Loucy (cell line): ENCODE measurements around the gene B3GLCT.

Experiments used
- H2AFZ ChIP-seq: fragments of 200-600 bp; sonication (generic); 2 replicates; pipeline ENCODE4 v1.6.0; 2016; ENCODE audit warnings: antibody characterized with exemption, mild to moderate bottlenecking, low read length, moderate library complexity
- H3F3A ChIP-seq: fragments of 200-600 bp; 2 replicates; pipeline ENCODE4 v1.6.0; 2016; ENCODE audit warnings: antibody characterized with exemption, low read depth, mild to moderate bottlenecking
- H3K27me3 ChIP-seq: fragments of 200-600 bp; sonication (generic); 2 replicates; pipeline ENCODE4 v1.6.1; 2014; ENCODE audit warnings: low read length, mild to moderate bottlenecking; ENCODE audit not compliant: insufficient read depth, poor library complexity, severe bottlenecking
- H3K36me3 ChIP-seq: fragments of 200-600 bp; sonication (generic); 2 replicates; pipeline ENCODE4 v1.6.1; 2016; ENCODE audit warnings: low read length; ENCODE audit not compliant: insufficient read depth
- H3K4me1 ChIP-seq: fragments of 200-600 bp; sonication (generic); 2 replicates; pipeline ENCODE4 v1.5.1; 2014; ENCODE audit warnings: low read length, mild to moderate bottlenecking; ENCODE audit not compliant: insufficient read depth, poor library complexity, severe bottlenecking
- H3K4me2 ChIP-seq: fragments of 200-600 bp; sonication (generic); 2 replicates; pipeline ENCODE4 v1.6.0; 2014; ENCODE audit warnings: antibody characterized with exemption, low read length, low read depth, mild to moderate bottlenecking; ENCODE audit not compliant: poor library complexity, severe bottlenecking
- H3K4me3 ChIP-seq: fragments of 200-600 bp; sonication (generic); 2 replicates; pipeline ENCODE4 v1.5.1; 2014; ENCODE audit warnings: low read length, mild to moderate bottlenecking, mixed read lengths; ENCODE audit not compliant: poor library complexity, severe bottlenecking
- H3K79me2 ChIP-seq: fragments of 200-600 bp; sonication (generic); 2 replicates; pipeline ENCODE4 v1.6.1; 2014; ENCODE audit warnings: low read length; ENCODE audit not compliant: insufficient read depth
- H3K9ac ChIP-seq: fragments of 200-600 bp; sonication (generic); 2 replicates; pipeline ENCODE4 v1.6.0; 2014; ENCODE audit warnings: mild to moderate bottlenecking, low read depth, low read length, moderate library complexity; ENCODE audit not compliant: poor library complexity, severe bottlenecking
- H3K9me2 ChIP-seq: fragments of 200-600 bp; sonication (generic); replicated peaks from 2 replicates; pipeline ENCODE4 v1.6.1; 2016; ENCODE audit warnings: low read depth, low read length, mixed read lengths
- H3K9me3 ChIP-seq: fragments of 200-600 bp; sonication (generic); 2 replicates; pipeline ENCODE4 v1.6.1; 2014; ENCODE audit warnings: mild to moderate bottlenecking, antibody characterized with exemption, low read length, low read depth; ENCODE audit not compliant: insufficient read depth
- H4K20me1 ChIP-seq: fragments of 200-600 bp; sonication (generic); 2 replicates; pipeline ENCODE4 v1.6.0; 2014; ENCODE audit warnings: antibody characterized with exemption, low read length, mild to moderate bottlenecking; ENCODE audit not compliant: insufficient read depth, poor library complexity, severe bottlenecking
- EZH2phosphoT487 ChIP-seq: fragments of 200-600 bp; IDR thresholded peaks from 2 replicates; pipeline ENCODE4 v1.6.1; 2018; ENCODE audit warnings: antibody characterized with exemption, mild to moderate bottlenecking, moderate library complexity, borderline replicate concordance
- TF ChIP-seq, protein P1 (sequence below): fragments of 200-600 bp; sonication (generic); conservative IDR thresholded peaks from 2 replicates; pipeline ENCODE4 v1.5.1; 2014; ENCODE audit warnings: mild to moderate bottlenecking, antibody characterized with exemption, low read length

B3GLCT gene

DNA sequence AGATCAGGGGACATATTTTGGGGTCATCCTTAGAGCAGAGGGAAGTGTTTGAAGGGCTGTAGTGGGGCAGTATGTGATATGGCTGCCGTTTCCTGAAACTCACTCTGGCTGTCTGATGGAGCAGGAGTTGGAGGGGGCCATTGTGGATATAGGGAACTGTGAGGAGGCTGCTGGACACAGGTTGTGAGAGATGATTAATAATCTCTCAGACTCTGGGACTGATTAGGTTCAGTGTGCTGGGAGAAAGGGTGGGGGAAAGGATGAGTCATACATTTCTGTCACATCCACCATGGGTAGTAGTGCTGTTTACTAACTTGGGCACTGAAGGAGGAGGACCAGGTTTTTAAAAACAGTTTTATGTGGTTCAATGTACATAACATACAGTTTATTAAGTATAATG, 4.8 kb downstream of the B3GLCT start:
- Histone ChIP-seq H3K79me2 (peaks cover 82% of the 10 kb centered on the region), H3K36me3 (no peaks in the 10 kb centered on the region), H2AFZ (no peak overlapping the region), H3K4me2 (peak overlapping the region; percentile 33), H4K20me1 (no peaks in the 10 kb centered on the region), H3F3A (peaks cover 4% of the 10 kb centered on the region; the same call in 1 of the 2 replicates), H3K9me3 (no peaks in the 10 kb centered on the region), H3K9ac (no peak overlapping the region), H3K27me3 (no peaks in the 10 kb centered on the region), H3K4me3 (peak overlapping the region; percentile 4), H3K4me1 (peaks cover 73% of the 10 kb centered on the region), H3K9me2 (no peaks in the 10 kb centered on the region)
- TF ChIP-seq EZH2phosphoT487, result no peak
- TF ChIP-seq, protein P1, sequence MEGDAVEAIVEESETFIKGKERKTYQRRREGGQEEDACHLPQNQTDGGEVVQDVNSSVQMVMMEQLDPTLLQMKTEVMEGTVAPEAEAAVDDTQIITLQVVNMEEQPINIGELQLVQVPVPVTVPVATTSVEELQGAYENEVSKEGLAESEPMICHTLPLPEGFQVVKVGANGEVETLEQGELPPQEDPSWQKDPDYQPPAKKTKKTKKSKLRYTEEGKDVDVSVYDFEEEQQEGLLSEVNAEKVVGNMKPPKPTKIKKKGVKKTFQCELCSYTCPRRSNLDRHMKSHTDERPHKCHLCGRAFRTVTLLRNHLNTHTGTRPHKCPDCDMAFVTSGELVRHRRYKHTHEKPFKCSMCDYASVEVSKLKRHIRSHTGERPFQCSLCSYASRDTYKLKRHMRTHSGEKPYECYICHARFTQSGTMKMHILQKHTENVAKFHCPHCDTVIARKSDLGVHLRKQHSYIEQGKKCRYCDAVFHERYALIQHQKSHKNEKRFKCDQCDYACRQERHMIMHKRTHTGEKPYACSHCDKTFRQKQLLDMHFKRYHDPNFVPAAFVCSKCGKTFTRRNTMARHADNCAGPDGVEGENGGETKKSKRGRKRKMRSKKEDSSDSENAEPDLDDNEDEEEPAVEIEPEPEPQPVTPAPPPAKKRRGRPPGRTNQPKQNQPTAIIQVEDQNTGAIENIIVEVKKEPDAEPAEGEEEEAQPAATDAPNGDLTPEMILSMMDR, result no peak

DNA sequence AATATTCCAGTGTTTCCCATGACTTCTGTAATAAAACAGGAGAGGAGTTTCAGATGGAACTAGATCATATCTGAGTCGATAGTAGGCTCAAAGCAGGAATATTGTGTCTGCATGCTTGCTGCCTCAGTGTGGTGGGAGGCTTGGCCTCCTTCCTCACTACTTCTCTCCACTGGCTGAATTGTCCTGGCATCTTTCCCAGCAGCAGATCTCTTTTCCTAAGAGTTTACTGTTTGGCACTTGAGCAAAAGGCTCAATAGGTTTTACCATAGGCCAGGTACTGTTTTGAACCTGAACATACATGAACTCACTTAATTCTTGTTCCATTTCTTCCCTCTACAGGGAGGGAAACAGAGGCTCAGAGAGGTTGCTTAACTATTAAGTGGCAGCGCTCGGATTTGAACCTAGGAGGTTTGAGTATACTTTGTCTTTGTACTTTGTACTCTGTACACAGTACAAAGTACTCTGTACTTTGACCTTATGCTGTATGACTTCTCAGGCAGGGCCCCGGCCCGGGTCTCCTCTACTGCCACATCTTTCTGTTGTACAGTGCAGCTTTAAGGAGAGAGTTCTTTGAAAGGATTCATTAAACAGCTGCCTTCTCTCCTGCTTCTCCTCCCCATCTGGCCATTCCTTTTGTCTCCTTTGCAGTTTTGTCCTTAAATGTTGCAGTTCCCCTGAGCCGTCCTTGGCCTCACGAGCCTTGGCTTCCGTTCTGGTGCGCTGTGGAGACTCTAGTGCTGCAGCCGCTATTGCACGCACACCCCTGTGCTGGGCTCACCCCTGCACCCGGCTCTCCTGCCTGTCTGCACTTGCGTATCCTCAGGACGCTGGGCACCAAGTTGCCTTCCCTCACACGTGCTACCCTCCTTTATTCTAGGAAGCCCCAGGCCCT, 8.1 kb downstream of the B3GLCT start:
- Histone ChIP-seq H3K9me3 (no peaks in the 10 kb centered on the region), H3K4me2 (peak overlapping the region; percentile 81), H3K9ac (peak overlapping the region; percentile 63), H2AFZ (no peak overlapping the region), H3K4me1 (peaks cover 64% of the 10 kb centered on the region), H3K27me3 (no peaks in the 10 kb centered on the region), H3K4me3 (peak overlapping the region; percentile 70), H3K79me2 (peaks cover 86% of the 10 kb centered on the region), H3F3A (0 out of 2 replicates have a peak, but pooled peaks cover 6% of the 10 kb centered on the region), H3K9me2 (no peaks in the 10 kb centered on the region), H4K20me1 (no peaks in the 10 kb centered on the region), H3K36me3 (no peaks in the 10 kb centered on the region)
- TF ChIP-seq EZH2phosphoT487, result no peak
- TF ChIP-seq, protein P1, result no peak

GRCh38 chr13:31208559-31209122, 8.9 kb downstream of the B3GLCT start:
- Histone ChIP-seq H3K79me2 (peaks cover 79% of the 10 kb centered on the region), H2AFZ (no peak overlapping the region), H3K4me3 (peak overlapping the region; percentile 70), H3K27me3 (no peaks in the 10 kb centered on the region), H3K9me3 (no peaks in the 10 kb centered on the region), H3K36me3 (no peaks in the 10 kb centered on the region), H3K9me2 (no peaks in the 10 kb centered on the region), H4K20me1 (no peaks in the 10 kb centered on the region), H3K9ac (peak overlapping the region; percentile 63), H3K4me2 (peak overlapping the region; percentile 81), H3K4me1 (peaks cover 64% of the 10 kb centered on the region), H3F3A (0 out of 2 replicates have a peak, but pooled peaks cover 6% of the 10 kb centered on the region)
- TF ChIP-seq, protein P1, result no peak
- TF ChIP-seq EZH2phosphoT487, result no peak
